ENCODE results near the gene NECAB3. TPM values are rescaled to one million over a fixed set of nuclear protein-coding genes. Genes with fewer than 3 reads are reported as not detected.

NECAB3 gene
- total and polyA plus RNA-seq, 2 of the 13 experiments (the other 11 are each of a cell fraction or from before 2014, with no cell fraction given), result 61.5 to 65.5 TPM

- peak; percentile 56; the same call in 1 of the 2 replicates for TF ChIP-seq ZNF318 (CRISPR knock-in tag; IDR thresholded peaks at IDR 0.05)
- 0 out of 2 replicates have a peak, but pooled peaks have one; percentile 42 for TF ChIP-seq HIC2 (CRISPR knock-in tag; IDR thresholded peaks at IDR 0.05; ENCODE audit: low read depth)
- TF ChIP-seq ZBTB40 (IDR thresholded peaks at IDR 0.05), result no peak
- peak; percentile 53; the same call in 1 of the 2 replicates for TF ChIP-seq ZBTB40 (CRISPR knock-in tag; IDR thresholded peaks at IDR 0.05)
- no peak for TF ChIP-seq GMEB1 (CRISPR knock-in tag; IDR thresholded peaks at IDR 0.05; ENCODE audit: borderline replicate concordance)
- TF ChIP-seq ZNF501 (CRISPR knock-in tag; IDR thresholded peaks at IDR 0.05), result no peak
These were observed 1.7 kb downstream of the NECAB3 start (continued) for GRCh38 chr20:33672426-33673113.
